COR-L47 (cell line): ENCODE data around the gene PRAF2.

Experiments
- DNase-seq: peaks from one replicate; lab custom pipeline; 2025; lab: John Stamatoyannopoulos, UW

The PRAF2 gene

GRCh38 chrX:49042581-49043219 is 31.1 kb downstream of the PRAF2 start:
- no peak for DNase-seq

- DNase-seq, result no peak
These were observed 31.8 kb downstream of the PRAF2 start for GRCh38 chrX:49041744-49042580.

GRCh38 chrX:49040376-49040955 is 33.3 kb downstream of the PRAF2 start:
- no peak for DNase-seq

GRCh38 chrX:49039598-49040375 is 34.0 kb downstream of the PRAF2 start:
- DNase-seq, result peak; percentile 32

GRCh38 chrX:49037883-49038475 is 35.8 kb downstream of the PRAF2 start:
- no peak for DNase-seq

DNA sequence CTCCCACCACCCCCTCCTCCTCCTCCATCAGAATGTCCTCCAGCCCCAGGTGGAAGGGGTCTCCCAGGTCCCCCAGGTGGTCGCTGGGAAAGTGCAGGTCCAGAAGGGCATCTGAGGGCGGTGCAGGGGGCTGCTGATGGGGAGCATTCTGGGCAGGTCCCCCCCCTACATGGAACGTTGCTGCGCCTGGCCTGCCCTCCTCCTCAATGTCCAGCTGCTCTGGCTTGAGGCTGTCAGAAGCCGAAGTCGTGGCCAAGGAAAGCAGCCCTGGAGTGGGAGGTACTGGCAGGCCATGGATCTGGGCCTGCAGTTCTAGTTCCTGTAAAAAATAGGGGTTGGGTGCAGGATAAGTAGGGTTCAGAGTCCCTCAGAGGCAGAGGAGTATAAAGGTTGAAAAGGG is 43.5 kb downstream of the PRAF2 start:
- no peak for DNase-seq

- DNase-seq, result no peak
These were observed 43.9 kb downstream of the PRAF2 start for GRCh38 chrX:49029876-49030275.
